GM19238 (cell line): ENCODE data around the gene PLXNC1.

ENCODE experiments used
- DNase-seq: peaks from one replicate; pipeline ENCODE4 v3.0.0; 2011; ENCODE audit warnings: low spot score; ENCODE audit not compliant: insufficient read length

PLXNC1 gene

DNA sequence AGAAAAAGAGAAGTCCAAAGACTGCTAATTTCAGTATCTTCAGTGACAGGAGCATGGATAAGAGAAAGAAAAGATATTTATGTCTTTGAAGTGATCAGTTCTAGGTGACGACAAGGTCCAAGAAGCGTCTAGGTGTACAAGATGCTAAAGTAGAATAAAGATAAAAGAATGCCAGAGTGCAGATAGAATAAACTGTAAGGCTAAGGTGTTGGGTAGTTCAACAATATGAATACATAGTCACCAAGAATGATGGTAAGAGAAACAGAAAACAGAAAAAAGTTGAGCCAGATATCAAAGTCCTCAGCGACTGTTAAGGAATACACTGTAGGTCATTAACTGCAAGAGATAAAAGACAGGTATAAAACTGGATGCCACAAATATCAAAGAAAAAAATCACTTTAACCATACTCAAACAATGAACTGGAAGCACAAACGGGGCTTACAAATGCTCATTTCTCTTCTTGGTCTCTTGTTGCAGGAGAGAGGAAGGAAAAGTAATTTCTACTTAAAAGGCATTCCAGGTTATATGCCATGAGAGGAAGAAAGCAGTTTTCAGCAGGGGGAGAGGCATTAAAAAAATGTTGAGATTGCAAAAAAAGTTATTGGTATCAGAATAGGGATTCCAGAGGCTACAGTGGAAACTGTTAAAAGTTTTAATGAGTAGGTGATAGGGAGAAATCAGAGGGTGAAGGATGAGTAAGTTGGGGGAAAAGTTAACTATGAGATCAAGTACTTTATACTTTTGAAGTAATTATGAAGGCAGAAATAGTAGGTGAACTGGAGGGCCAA, 189.8 kb downstream of the PLXNC1 start:
- no peak for DNase-seq

DNA sequence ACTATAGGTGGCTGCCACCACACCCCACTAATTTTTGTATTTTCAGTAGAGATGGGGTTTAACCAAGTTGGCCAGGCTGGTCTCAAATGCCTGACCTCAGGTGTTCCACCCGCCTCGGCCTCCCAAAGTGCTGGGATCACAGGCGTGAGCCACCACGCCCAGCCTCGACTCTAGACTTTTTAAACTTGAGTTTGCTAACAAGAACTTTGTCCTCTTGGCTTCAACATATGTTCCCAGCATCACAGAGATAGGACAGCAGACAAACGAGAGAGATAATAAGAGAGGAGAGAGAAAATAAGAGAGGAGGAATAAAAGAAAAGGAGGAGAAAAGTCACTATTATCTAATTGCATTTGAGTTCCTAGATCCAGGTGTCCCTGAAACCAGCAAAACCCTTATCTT, 192.2 kb downstream of the PLXNC1 start:
- no peak for DNase-seq

DNA sequence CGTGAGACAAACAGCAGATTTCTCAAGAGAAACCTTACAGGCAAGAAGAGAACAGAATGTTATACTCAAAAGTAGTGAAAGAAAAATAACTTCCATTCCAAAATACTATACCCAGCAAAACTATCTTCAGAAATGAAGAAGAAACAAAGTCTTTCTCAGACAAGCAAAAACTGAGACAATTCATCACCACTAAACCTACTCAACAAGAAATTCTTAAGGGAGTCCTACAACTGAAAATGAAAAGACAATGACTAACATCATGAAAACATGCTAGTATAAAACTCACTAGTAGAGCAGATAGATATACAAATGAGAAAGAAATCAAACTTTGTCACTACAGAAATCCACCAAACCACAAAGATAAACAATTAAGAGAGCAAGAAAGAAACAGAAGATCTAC, 204.8 kb downstream of the PLXNC1 start:
- no peak for DNase-seq
